Loucy (cell line): ENCODE measurements around the gene RNF130.

Source experiments
- CTCF ChIP-seq: fragments of 200-600 bp; sonication (generic); conservative IDR thresholded peaks from 2 replicates; pipeline ENCODE4 v1.5.1; 2014; ENCODE audit warnings: mild to moderate bottlenecking, antibody characterized with exemption, low read length
- EZH2phosphoT487 ChIP-seq: fragments of 200-600 bp; IDR thresholded peaks from 2 replicates; pipeline ENCODE4 v1.6.1; 2018; ENCODE audit warnings: antibody characterized with exemption, mild to moderate bottlenecking, moderate library complexity, borderline replicate concordance

DNA sequence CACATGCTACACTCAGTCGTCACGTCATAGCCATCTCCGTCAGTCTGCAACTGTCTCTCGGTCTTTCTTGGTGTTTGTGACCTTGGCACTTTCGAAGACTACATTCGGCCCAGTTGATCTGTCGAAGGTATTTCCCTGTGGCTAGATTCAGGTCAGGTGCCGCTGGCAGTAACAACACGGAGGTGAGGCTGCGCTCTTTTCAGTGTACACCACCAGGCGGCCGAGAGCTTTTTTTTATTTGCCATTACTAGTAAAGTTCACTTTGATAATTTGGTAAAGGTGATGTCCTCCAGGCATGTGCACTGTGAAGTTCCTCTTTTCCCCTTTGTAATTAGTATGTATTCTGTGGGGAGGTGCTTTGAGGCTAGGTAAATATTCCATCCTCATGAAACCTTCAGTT, 49.7 kb downstream of the RNF130 start:
- TF ChIP-seq CTCF (no peak), EZH2phosphoT487 (no peak)
